Pulmonary artery endothelial cell (primary cell): ENCODE measurements around the gene NRN1. TPM values are rescaled to one million over a fixed set of nuclear protein-coding genes. Genes with fewer than 3 reads are reported as not detected.

Experiments used
- DNase-seq: peaks from one replicate; pipeline ENCODE4 v3.0.0-alpha.2; 2011; ENCODE audit warnings: low read depth, low spot score
- total RNA-seq: library from RNA; depleted of rRNA; stranded (reverse); fragments of >200 nt; gene quantifications from 2 replicates; pipeline ENCODE4 v1.2.3, GENCODE V29; 2014

The NRN1 gene
- total RNA-seq, 1 donor from 2014 or later, result 4.2 TPM

DNA sequence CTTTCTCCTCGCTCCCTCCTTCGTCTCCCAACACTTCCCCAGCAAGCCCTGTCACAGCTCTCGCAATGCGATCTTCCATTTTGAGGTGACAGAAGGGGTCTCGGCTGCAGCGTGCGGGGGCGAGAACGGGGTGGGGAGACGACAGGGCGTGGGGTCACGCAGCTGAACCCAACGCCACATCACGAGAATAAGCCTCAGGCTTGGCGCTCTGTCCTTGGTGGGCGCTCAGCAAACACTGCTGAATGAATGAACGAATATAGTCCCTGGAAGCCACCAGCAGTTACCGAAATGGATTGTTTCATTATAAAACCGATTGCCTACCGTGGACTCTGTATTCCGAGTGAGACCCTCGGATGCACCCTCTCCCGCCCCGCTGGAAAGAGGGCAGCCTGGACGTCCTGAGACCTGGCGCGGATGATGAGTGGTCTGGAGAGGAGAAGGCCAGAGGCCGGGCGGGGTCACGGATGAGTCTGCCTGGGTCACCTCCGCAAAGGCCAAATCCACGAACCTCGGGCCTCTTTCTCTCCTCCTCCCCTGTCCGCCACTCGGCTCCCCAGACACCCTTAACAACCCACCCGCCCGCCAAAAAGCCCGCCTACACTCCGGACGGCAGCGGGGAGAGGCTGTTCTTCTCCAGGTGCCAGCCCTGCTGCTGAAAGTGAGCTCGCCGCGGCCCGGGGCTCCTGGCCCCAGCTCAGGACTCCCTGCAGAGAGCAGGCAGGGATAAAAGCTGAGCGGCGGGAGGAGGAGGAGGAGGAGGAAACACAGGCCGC, 3.7 kb downstream of the NRN1 start:
- no peak for DNase-seq

DNA sequence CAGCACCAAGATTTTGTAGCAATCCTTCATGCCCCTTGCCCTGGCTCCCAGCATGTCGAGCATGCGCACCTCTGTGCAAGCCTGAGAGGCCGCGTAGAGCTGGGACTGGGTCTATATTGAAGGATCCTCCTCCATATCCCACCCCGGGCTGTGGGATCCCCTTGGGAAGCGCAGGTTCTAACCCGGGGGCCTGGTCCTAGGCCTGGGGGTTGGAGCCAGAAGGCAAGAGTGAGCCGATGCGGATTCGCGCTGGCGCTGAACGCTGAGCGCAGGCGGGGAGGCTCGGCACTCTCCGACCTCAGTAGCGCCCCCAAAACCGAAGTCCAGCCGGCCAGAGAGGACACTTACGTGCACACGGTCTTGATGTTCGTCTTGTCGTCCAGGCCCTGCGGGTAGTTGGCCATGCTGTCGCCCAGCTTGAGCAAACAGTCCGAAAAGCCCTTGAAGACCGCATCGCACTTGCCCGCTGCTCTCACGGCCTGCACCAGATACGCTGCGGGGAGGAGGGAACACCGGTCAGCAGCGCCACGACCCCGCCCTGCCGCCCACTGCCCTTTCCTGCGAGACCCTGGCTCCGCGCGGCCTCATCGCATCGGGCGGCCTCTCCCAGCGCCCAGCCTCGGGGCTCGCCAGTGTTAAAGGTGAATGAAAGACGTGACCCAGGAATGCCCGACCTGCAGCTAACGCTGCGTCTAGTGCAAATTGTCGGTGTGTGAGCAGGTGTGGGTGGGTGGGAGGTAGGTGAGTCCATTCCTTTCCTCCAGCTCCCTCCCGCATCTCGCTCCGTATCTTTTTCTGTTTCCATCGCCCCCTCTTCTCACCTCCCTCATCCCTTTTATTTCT, 4.5 kb downstream of the NRN1 start:
- no peak for DNase-seq

DNA sequence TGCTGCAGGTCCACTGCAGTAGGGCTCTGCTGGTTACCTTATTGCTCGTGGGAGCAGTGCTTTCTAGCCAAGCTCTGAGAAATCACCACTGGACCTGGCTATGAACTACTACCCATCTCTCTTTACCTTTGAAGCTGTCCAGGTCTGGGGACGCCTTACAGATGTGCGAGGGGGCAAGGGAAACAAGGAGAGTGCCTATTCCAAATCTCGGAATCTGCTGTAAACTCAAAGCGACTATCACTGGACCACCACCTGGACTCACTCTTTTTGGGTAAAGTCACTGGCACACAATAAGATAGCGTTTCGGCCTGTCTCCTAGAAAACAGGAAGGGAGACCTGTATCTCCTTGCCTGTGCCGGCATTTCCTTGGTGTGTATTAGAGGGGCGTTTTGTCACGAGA, 5.3 kb downstream of the NRN1 start:
- no peak for DNase-seq

- DNase-seq, result no peak
Observed at GRCh38 chr6:5999688-6000608, 6.8 kb downstream of the NRN1 start.

DNA sequence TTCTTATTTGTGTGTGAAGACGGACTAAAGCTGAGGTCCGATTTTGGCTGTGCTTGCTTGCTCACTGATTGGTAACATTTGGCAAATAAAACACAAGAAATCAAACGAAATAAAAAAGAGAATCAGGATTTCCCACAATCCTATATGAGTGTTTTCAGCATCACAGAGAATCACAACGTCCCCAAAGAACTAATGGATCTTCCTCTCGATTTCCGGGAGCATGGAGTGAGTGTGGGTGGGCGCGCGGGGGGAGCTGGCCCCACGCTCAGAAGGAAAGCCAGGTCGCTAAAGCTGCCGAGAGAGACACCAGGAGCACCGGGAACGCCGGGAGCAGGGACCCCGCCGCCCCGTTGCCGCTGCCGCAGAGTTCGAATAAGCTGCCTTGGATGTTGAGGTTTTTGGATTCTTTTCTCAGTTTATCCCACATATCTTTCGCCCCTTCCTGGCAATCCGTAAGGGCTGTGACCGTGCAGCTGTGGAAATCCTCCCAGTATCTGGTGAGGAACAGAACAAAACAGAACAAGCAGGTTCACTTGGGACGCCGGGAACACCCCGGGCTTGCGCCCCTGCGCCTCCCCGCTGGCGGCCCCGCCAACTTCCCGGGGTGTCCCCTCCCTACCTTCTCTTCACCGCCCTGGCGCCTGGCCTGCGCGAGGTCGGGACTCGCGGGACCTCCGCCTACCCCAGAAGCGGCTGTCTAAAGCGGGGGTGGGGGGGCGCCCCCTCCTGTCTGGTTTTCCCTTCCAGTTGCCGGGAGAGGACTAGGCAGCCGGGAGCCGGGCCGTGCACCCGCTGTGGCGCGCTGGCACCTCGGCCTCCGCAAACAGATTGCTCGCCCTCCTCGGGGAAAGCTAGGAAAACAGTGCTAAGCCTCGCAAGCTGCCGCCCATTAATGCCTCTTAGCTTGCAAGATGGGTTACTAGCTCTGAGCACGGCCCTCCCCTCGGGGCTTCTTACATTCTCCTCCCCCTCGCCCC, 7.7 kb downstream of the NRN1 start:
- no peak for DNase-seq

DNA sequence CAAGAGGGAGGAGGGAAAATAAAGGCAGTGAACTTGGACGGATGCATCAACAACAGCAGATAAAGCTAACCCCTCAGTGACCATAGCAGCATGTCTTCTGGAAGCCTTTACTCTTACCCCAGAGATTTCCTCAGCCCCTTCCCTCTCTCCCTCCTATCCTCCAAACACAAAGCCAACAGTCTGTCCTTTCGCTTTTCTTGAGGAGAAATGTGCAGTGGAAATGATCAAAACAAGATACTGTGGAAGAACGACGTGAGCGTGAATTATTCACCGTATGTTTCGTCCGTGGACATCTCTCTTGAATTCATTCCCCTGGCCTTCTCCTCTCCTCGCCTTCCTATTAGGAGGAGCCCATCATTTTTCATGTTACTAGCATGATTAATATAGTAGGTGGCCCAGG, 8.5 kb downstream of the NRN1 start:
- no peak for DNase-seq

DNA sequence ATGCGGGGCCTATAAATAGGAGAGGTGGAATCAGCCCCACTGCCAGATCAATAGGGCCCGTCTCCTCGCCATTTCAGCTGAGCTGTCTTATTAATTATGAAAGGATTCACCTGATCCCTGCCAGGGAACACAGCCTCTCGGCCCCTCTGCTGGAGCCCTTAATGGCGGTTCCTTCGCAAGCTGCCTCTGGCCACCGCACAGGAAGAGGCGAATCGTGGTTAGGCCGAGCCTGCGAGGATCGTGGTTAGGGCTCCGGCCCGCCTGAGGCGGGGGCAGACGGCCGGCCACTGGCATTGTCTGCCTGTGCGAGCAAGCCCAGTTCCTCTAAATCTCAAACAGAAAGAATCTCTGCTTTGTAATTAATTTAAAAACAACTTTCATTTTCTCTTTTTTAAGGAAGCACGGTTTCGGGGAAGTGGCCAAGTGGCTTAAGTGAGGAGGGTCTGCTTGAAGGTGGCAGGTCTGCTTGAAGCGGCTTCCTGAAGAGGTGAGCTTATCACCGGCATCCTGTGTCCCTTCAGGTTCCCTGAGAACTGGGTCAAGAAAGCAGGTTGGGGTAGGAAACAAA, 9.2 kb downstream of the NRN1 start:
- no peak for DNase-seq

GRCh38 chr6:5996714-5997419, 9.9 kb downstream of the NRN1 start:
- DNase-seq, result no peak

DNA sequence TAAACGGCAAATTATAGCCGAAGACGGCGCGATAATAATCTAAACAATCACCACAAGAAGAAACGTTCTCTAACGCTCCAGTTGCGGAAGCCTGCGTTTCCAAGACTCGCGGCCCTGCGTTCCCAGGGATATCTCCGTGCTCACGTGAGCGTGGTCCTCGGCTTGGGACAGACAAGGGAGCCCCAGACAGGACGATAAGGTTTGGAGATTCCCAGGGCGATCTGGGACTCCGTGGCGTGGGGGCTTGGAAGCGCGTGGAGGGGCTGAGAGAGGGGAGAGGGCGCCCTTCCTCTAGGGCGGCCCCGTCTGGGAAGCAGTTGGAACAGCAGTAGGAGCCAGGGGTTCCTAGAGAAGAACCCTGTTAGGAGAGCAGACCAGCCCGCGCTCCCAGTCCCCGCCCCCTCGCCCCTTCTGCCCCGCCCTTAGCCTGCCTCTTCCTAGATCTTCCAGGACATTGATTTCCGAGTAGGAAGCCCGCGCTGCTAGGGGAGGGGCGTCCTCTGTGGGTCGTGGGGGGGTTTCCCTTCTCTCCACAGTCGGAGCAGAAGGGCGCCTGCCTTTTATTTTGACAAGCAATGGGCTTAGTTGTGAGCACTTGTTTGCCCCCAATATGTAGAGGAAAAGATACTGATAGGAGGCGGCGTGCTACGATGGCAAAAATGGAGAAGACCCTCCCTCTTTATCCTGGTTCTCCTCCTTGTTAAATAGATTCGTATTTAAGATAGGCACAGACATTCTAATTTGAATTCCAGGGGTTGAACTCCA, 10.6 kb downstream of the NRN1 start:
- DNase-seq, result no peak

GRCh38 chr6:5995658-5995948, 11.1 kb downstream of the NRN1 start:
- DNase-seq, result no peak

DNA sequence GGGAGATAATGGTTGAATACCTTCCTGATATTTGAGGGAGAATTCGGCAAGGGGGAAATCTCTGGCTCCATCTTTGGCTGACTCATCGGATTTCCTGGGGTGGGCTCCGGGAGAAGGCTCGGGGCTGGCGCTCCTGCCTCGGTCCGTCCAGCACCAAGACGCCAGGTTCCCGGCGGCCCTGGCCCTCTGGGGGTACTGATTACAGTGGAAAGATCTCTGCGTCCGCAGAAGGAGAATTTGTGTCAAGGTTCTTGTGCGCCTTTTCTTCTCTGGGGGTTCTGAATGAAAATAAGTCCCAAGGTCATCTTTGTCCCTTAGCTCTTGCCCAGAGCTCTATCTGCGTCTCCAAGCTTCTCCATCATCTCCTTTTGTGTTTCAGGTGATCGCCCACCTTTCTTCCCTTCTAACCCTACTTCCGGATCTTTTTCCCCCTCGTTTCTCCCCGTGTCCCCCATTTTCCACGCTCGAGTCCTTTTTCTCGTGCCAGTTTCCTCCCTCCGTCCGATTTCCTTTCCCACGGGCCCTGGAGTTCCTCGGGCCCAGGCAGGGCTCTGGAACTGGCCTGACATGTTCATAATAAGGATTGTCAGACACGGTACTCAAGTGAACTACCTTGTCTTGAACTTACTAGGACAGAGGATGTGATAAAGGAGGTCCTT, 11.6 kb downstream of the NRN1 start:
- DNase-seq, result no peak

- DNase-seq, result no peak
Observed at GRCh38 chr6:5994234-5994998, 12.3 kb downstream of the NRN1 start.

GRCh38 chr6:5992551-5993225, 14.0 kb downstream of the NRN1 start:
- DNase-seq, result no peak

DNA sequence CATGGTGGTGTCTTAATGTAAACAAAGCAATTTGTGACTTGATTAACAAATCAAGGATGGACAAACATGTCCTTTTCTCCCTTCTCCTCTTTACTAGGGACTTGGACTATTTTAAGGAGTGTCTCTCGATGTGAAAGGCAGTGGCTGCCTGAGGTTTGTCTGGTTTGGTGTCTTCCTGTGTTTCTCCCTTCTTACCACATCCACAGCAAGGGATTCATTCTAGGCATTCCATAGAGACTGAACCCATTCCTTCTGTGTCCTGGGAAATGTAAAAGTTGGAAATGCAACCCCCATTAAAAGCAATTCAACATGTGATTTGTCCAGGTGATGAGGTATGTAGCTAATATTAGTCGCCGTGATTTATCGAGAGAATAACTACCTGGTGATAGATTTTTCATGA, 15.9 kb downstream of the NRN1 start:
- no peak for DNase-seq

DNA sequence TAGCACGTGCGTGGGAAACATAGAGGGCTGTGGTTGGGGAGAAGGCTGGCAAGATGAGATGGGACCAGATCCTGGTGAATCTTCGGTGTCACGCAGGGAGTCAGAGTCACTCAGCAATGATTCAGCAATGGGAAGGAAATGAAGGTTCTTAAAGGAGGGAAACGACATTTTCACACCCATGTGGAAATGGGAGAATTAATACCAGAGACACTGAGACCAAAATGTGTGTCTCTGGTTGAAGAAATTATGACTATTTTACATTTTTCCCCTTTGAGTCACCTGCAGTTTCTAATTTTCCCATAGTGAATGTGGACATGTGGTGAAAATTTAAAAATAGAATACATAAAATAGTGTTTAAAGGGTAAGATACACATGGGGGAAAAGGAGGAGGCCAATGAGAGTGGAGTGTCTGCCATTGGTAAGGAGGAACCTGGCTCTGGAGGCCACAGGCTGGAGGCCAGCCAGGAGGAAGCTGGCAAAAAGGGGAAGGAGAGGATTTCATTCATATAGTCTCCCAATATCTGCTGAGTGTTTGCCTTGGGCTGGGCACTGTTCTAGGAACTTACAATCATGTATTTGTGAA, 17.5 kb downstream of the NRN1 start:
- no peak for DNase-seq

DNA sequence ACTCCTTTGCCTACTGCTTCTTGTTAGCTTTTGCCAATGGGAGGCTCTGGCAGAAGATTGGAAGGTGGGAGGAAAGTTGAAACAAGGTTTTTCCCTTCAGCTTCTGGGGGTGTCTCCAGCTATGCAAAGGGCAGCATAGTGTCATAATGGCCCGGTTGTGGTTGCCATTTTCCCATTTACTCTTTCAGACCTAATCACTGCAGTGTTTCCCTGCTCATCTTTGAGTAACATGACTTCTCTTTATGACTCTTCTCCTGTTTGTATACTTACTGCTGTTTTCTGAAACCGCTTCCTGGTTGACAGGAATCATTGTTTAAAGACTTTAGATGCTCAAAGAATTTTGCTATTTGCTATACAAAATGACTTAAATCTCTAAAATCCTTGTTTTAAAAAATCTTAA, 19.9 kb downstream of the NRN1 start:
- no peak for DNase-seq
